Neural cell (in vitro differentiated cells): ENCODE measurements around the gene MAPK11. TPM values are rescaled to one million over a fixed set of nuclear protein-coding genes. Genes with fewer than 3 reads are reported as not detected.

Experiments used
- H2AFZ ChIP-seq: fragments of 200-600, 300-800 bp; sonication (generic), shearing (Covaris generic); 2 replicates; pipeline ENCODE4 v1.6.0; 2014; ENCODE audit warnings: low read depth, mild to moderate bottlenecking, antibody characterized with exemption, low read length, moderate library complexity
- H3F3A ChIP-seq: fragments of 200-600 bp; shearing (Covaris generic); 2 replicates; pipeline ENCODE4 v1.6.1; 2016; ENCODE audit warnings: mild to moderate bottlenecking, moderate library complexity, mixed read lengths, antibody characterized with exemption, low read length; ENCODE audit not compliant: insufficient read depth, poor library complexity, severe bottlenecking
- H3K27ac ChIP-seq: fragments of 200-600, 300-800 bp; sonication (generic), shearing (Covaris generic); 2 replicates; pipeline ENCODE4 v1.5.1; 2014; ENCODE audit warnings: mild to moderate bottlenecking, low read length, moderate library complexity
- H3K27me3 ChIP-seq: fragments of 300-800, 200-600 bp; sonication (generic), shearing (Covaris generic); 2 replicates; pipeline ENCODE4 v1.6.0; 2014; ENCODE audit warnings: mild to moderate bottlenecking, low read depth, low read length, moderate library complexity; ENCODE audit not compliant: insufficient read depth
- H3K36me3 ChIP-seq: fragments of 300-800, 200-600 bp; sonication (generic), shearing (Covaris generic); 2 replicates; pipeline ENCODE4 v1.5.1; 2014; ENCODE audit warnings: mild to moderate bottlenecking, antibody characterized with exemption, low read length, moderate library complexity; ENCODE audit not compliant: insufficient read depth
- H3K4me2 ChIP-seq: fragments of 300-800, 200-600 bp; sonication (generic), shearing (Covaris generic); 2 replicates; pipeline ENCODE4 v1.6.0; 2014; ENCODE audit warnings: mild to moderate bottlenecking, low read length
- H3K4me3 ChIP-seq: fragments of 300-800, 200-600 bp; sonication (generic), shearing (Covaris generic); 2 replicates; pipeline ENCODE4 v1.5.1; 2014; ENCODE audit warnings: mild to moderate bottlenecking, low read length, moderate library complexity
- H3K79me2 ChIP-seq: fragments of 200-600 bp; shearing (Covaris generic); replicated peaks from 2 replicates; pipeline ENCODE4 v1.6.0; 2014; ENCODE audit warnings: mild to moderate bottlenecking, low read length, moderate library complexity; ENCODE audit not compliant: insufficient read depth
- H3K9ac ChIP-seq: fragments of 300-800, 200-600 bp; sonication (generic), shearing (Covaris generic); 2 replicates; pipeline ENCODE4 v1.6.1; 2016; ENCODE audit warnings: mild to moderate bottlenecking, low read length, mixed read lengths
- H3K9me2 ChIP-seq: fragments of 200-600 bp; shearing (Covaris generic); 2 replicates; pipeline ENCODE4 v1.6.1; 2016; ENCODE audit warnings: mild to moderate bottlenecking, low read length, mixed read lengths; ENCODE audit not compliant: insufficient read depth
- H3K9me3 ChIP-seq: fragments of 200-600, 300-800 bp; sonication (generic), shearing (Covaris generic); 2 replicates; pipeline ENCODE4 v1.6.1; 2016; ENCODE audit warnings: mild to moderate bottlenecking, mixed run types, low read length, moderate library complexity, mixed read lengths
- H4K20me1 ChIP-seq: fragments of 200-600 bp; shearing (Covaris generic); 2 replicates; pipeline ENCODE4 v1.6.1; 2016; ENCODE audit warnings: mild to moderate bottlenecking, mixed run types; ENCODE audit not compliant: insufficient read depth
- CTCF ChIP-seq: fragments of 450-650 bp; IDR thresholded peaks from 2 replicates; pipeline ENCODE4 v1.5.1; 2014; ENCODE audit warnings: antibody characterized with exemption, mild to moderate bottlenecking, moderate library complexity; ENCODE audit not compliant: poor library complexity, severe bottlenecking
- EP300 ChIP-seq: fragments of 450-650 bp; conservative IDR thresholded peaks from 2 replicates; pipeline ENCODE4 v1.6.1; 2014; ENCODE audit warnings: antibody characterized with exemption, mild to moderate bottlenecking, moderate library complexity; ENCODE audit not compliant: poor library complexity, severe bottlenecking
- EZH2 ChIP-seq: fragments of 200-600, 300-800 bp; shearing (Covaris generic), sonication (generic); IDR thresholded peaks from 2 replicates; pipeline ENCODE4 v1.6.1; 2014; ENCODE audit warnings: antibody characterized with exemption, low read length, borderline replicate concordance, mild to moderate bottlenecking; ENCODE audit not compliant: insufficient read depth, poor library complexity, severe bottlenecking
- MXI1 ChIP-seq: fragments of 450-650 bp; conservative IDR thresholded peaks from 2 replicates; pipeline ENCODE4 v1.6.1; 2014; ENCODE audit warnings: antibody characterized with exemption, mild to moderate bottlenecking; ENCODE audit not compliant: poor library complexity, severe bottlenecking
- POLR2AphosphoS5 ChIP-seq: IDR thresholded peaks from 2 replicates; pipeline ENCODE4 v1.6.1; 2012
- RAD21 ChIP-seq: fragments of 450-650 bp; conservative IDR thresholded peaks from 2 replicates; pipeline ENCODE4 v1.6.1; 2014; ENCODE audit warnings: antibody characterized with exemption, mild to moderate bottlenecking, moderate library complexity
- REST ChIP-seq: IDR thresholded peaks from 2 replicates; pipeline ENCODE4 v1.6.1; 2012; ENCODE audit warnings: borderline replicate concordance
- SMC3 ChIP-seq: fragments of 450-650 bp; conservative IDR thresholded peaks from 2 replicates; pipeline ENCODE4 v1.6.1; 2014; ENCODE audit warnings: antibody characterized with exemption, mild to moderate bottlenecking, moderate library complexity; ENCODE audit not compliant: poor library complexity
- TAF1 ChIP-seq: IDR thresholded peaks from 2 replicates; pipeline ENCODE4 v1.6.1; 2012; ENCODE audit warnings: low read depth
- polyA plus RNA-seq: library from polyadenylated mRNA; depleted of rRNA; stranded (reverse); fragments of >200 nt; gene quantifications from 2 replicates; pipeline ENCODE4 v1.2.3, GENCODE V29; 2014

MAPK11 gene
- polyA plus RNA-seq, 1 donor from 2014 or later, result 36.3 TPM

GRCh38 chr22:50317674-50318073 is 47.5 kb upstream of the MAPK11 start:
- Histone ChIP-seq H3K9me3 (no peaks in the 10 kb centered on the region), H3K27me3 (no peaks in the 10 kb centered on the region), H3K36me3 (no peaks in the 10 kb centered on the region), H2AFZ (no peak overlapping the region), H3K9ac (no peak overlapping the region), H4K20me1 (no peaks in the 10 kb centered on the region), H3K4me3 (no peak overlapping the region), H3F3A (no peaks in the 10 kb centered on the region), H3K4me2 (no peak overlapping the region), H3K79me2 (no peaks in the 10 kb centered on the region), H3K27ac (no peak overlapping the region), H3K9me2 (no peaks in the 10 kb centered on the region)
- TF ChIP-seq MXI1 (no peak), EP300 (no peak), TAF1 (no peak), SMC3 (no peak), CTCF (no peak), RAD21 (no peak), REST (no peak), EZH2 (no peak), POLR2AphosphoS5 (no peak)

- Histone ChIP-seq H3K4me2 (no peak overlapping the region), H3K27me3 (no peaks in the 10 kb centered on the region), H3K9me3 (no peaks in the 10 kb centered on the region), H3K9ac (no peak overlapping the region), H3K4me3 (no peak overlapping the region), H3K27ac (no peak overlapping the region), H3K36me3 (no peaks in the 10 kb centered on the region), H2AFZ (no peak overlapping the region), H3K79me2 (no peaks in the 10 kb centered on the region), H3K9me2 (no peaks in the 10 kb centered on the region), H3F3A (no peaks in the 10 kb centered on the region), H4K20me1 (no peaks in the 10 kb centered on the region)
- TF ChIP-seq TAF1 (no peak), EZH2 (no peak), CTCF (no peak), POLR2AphosphoS5 (no peak), MXI1 (no peak), EP300 (no peak)
Measured at GRCh38 chr22:50317178-50317577, 47.0 kb upstream of the MAPK11 start.
